HCT116 (cell line): ENCODE data around the gene CST1. TPM values are rescaled to one million over a fixed set of nuclear protein-coding genes. Genes with fewer than 3 reads are reported as not detected.

Experiments used
- ATAC-seq: fragments of 200-7000 bp; cut with Tn5 transposase; 2 replicates; pipeline ENCODE4 v1.9.1; 2020; ENCODE audit warnings: mild to moderate bottlenecking, moderate library complexity
- BruUV-seq: library from RNA; stranded (reverse); fragments of 400-500 nt; replicated peaks from 2 replicates; lab custom pipeline; 2021; lab: Mats Ljungman, UMichigan
- CTCF ChIA-PET: fragments of 300-600 bp; sonication (Branson Sonifier 250); formaldehyde crosslinking; loops from one replicate; lab custom pipeline; 2021; ENCODE audit warnings: antibody characterized with exemption; lab: Charles Lee
- POLR2A ChIA-PET: fragments of 300-600, 350-600 bp; sonication (Branson Sonifier 250); formaldehyde crosslinking; loops from one replicate; lab custom pipeline; 2021; ENCODE audit warnings: antibody characterized with exemption; lab: Charles Lee
- RAD21 ChIA-PET, 2 experiments: fragments of 300-600 bp; sonication (Branson Sonifier 250); formaldehyde crosslinking; loops; one replicate each; lab custom pipeline; 2023; ENCODE audit warnings: low total read pairs in 2 of 2; ENCODE audit not compliant: uncharacterized antibody in 2 of 2, unreplicated experiment in 2 of 2, low non-redundant PET in 1 of 2; lab: Charles Lee
- DNase-seq: peaks from one replicate; pipeline ENCODE4 v3.0.0-alpha.2; 2010; ENCODE audit warnings: low read depth, low spot score
- H2AFZ ChIP-seq: fragments of 200-600 bp; shearing (Covaris generic), sonication (generic); 2 replicates; pipeline ENCODE4 v1.6.1; 2017; ENCODE audit warnings: low read depth, mixed run types, mixed read lengths, antibody characterized with exemption, low read length; ENCODE audit not compliant: poor library complexity, severe bottlenecking
- H3K27ac ChIP-seq: 2 replicates; pipeline ENCODE4 v1.5.1; 2012; ENCODE audit warnings: low read depth, low read length
- H3K27me3 ChIP-seq: fragments of 200-600 bp; sonication (generic); 2 replicates; pipeline ENCODE4 v1.6.1; 2016; ENCODE audit warnings: mixed run types, low read length, mixed read lengths; ENCODE audit not compliant: insufficient read depth
- H3K36me3 ChIP-seq, 2 experiments: fragments of 200-500 bp in 1 of 2; fragments of 200-600 bp in 1 of 2; sonication (Bioruptor generic) in 1 of 2; sonication (generic) in 1 of 2; 2 replicates each; pipeline versions ENCODE4 v1.5.1 to v1.6.1; 2014 to 2016; ENCODE audit warnings: low read length in 2 of 2, inconsistent platforms in 1 of 2, mixed read lengths in 1 of 2, mixed run types in 1 of 2; ENCODE audit not compliant: insufficient read depth in 2 of 2, control insufficient read depth in 1 of 2
- H3K4me1 ChIP-seq, 2 experiments: fragments of 200-600 bp in 1 of 2; sonication (generic) in 1 of 2; 2 replicates each; pipeline versions ENCODE4 v1.5.1 to v1.6.1; 2012 to 2017; ENCODE audit warnings: low read length in 2 of 2, inconsistent platforms in 1 of 2, mild to moderate bottlenecking in 1 of 2, mixed read lengths in 1 of 2, mixed run types in 1 of 2, moderate library complexity in 1 of 2; ENCODE audit not compliant: insufficient read depth in 2 of 2, control insufficient read depth in 1 of 2
- H3K4me2 ChIP-seq: fragments of 200-600 bp; sonication (generic); 2 replicates; pipeline ENCODE4 v1.6.1; 2017; ENCODE audit warnings: mixed run types, low read length, mixed read lengths
- H3K4me3 ChIP-seq, 2 experiments: fragments of 200-600 bp in 1 of 2; sonication (generic) in 1 of 2; replicated peaks in 1 of 2; 2 replicates each; pipeline ENCODE4 v1.5.1; 2011 to 2016; ENCODE audit warnings: low read length in 2 of 2, control low read depth in 1 of 2, low read depth in 1 of 2, mild to moderate bottlenecking in 1 of 2, mixed read lengths in 1 of 2, mixed run types in 1 of 2
- H3K79me2 ChIP-seq: fragments of 200-600 bp; sonication (generic); 2 replicates; pipeline ENCODE4 v1.6.1; 2017; ENCODE audit warnings: mild to moderate bottlenecking, mixed run types, low read length, moderate library complexity, mixed read lengths; ENCODE audit not compliant: insufficient read depth
- H3K9ac ChIP-seq: fragments of 200-600 bp; sonication (generic); 2 replicates; pipeline ENCODE4 v1.6.1; 2016; ENCODE audit warnings: low read length, mixed read lengths
- H3K9me2 ChIP-seq: fragments of 200-600 bp; sonication (generic), shearing (Covaris generic); 2 replicates; pipeline ENCODE4 v1.6.1; 2017; ENCODE audit warnings: mixed run types, mild to moderate bottlenecking, moderate library complexity; ENCODE audit not compliant: insufficient read depth
- H3K9me3 ChIP-seq, 2 experiments: fragments of 200-500 bp in 1 of 2; fragments of 200-600 bp in 1 of 2; sonication (Bioruptor generic) in 1 of 2; sonication (generic) in 1 of 2; 2 replicates each; pipeline ENCODE4 v1.6.1; 2014 to 2017; ENCODE audit warnings: low read length in 2 of 2, mixed read lengths in 2 of 2, inconsistent platforms in 1 of 2, low read depth in 1 of 2, mild to moderate bottlenecking in 1 of 2, mixed run types in 1 of 2, moderate library complexity in 1 of 2; ENCODE audit not compliant: control insufficient read depth in 1 of 2, insufficient read depth in 1 of 2
- H4K20me1 ChIP-seq: fragments of 200-600 bp; sonication (generic), shearing (Covaris generic); 2 replicates; pipeline ENCODE4 v1.6.1; 2017; ENCODE audit warnings: mixed run types, mild to moderate bottlenecking, moderate library complexity; ENCODE audit not compliant: insufficient read depth
- CBX3 ChIP-seq: IDR thresholded peaks from 2 replicates; pipeline ENCODE4 v1.6.1; 2012; ENCODE audit warnings: low read depth
- CEBPB ChIP-seq: IDR thresholded peaks from 2 replicates; pipeline ENCODE4 v1.6.1; 2012; ENCODE audit warnings: low read depth
- ELF1 ChIP-seq: IDR thresholded peaks from 2 replicates; pipeline ENCODE4 v1.6.1; 2012; ENCODE audit warnings: low read depth, borderline replicate concordance
- FOSL1 ChIP-seq: IDR thresholded peaks from 2 replicates; pipeline ENCODE4 v1.6.1; 2012; ENCODE audit warnings: low read depth
- MAX ChIP-seq: IDR thresholded peaks from 2 replicates; pipeline ENCODE4 v1.6.1; 2012
- POLR2A ChIP-seq: IDR thresholded peaks from 2 replicates; pipeline ENCODE4 v1.7.0; 2011; ENCODE audit warnings: borderline replicate concordance; ENCODE audit not compliant: insufficient read depth, insufficient read length; ENCODE audit errors: extremely low read depth
- POLR2AphosphoS5 ChIP-seq: IDR thresholded peaks from 2 replicates; pipeline ENCODE4 v1.6.1; 2011; ENCODE audit warnings: mild to moderate bottlenecking, low read depth, low read length, moderate library complexity
- SIN3A ChIP-seq: IDR thresholded peaks from 2 replicates; pipeline ENCODE4 v1.6.1; 2012; ENCODE audit warnings: low read depth
- ZBTB33 ChIP-seq: IDR thresholded peaks from 2 replicates; pipeline ENCODE4 v1.6.1; 2011; ENCODE audit warnings: mild to moderate bottlenecking, low read length, moderate library complexity; ENCODE audit not compliant: insufficient replicate concordance; ENCODE audit errors: extremely low read depth
- ZFX ChIP-seq: fragments of 450-650 bp; IDR thresholded peaks from 2 replicates; pipeline ENCODE4 v1.6.1; 2017
- intact Hi-C: fragments of 100-400 bp; cut with micrococcal nuclease; formaldehyde crosslinking; loops from 2 replicates; pipeline ENCODE4 v1.10.0; 2022
- total RNA-seq: library from RNA; stranded (reverse); gene quantifications from one replicate; pipeline ENCODE4 v1.2.1, GENCODE V29; 2021; ENCODE audit not compliant: unreplicated experiment

The CST1 gene
- total RNA-seq, 1 experiment from 2014 or later, result not detected

GRCh38 chr20:23752019-23752418 is 1.3 kb upstream of the CST1 start (continued):
- no peak for TF ChIP-seq POLR2AphosphoS5
- no peak for TF ChIP-seq SIN3A
- no peak for TF ChIP-seq ELF1
- TF ChIP-seq ZFX, result no peak
- no peak for TF ChIP-seq CBX3
- no peak for TF ChIP-seq MAX

GRCh38 chr20:23749746-23750145 is 989 bp downstream of the CST1 start:
- no peaks in the 10 kb centered on the region for H4K20me1 ChIP-seq
- peaks cover 10% of the 10 kb centered on the region; the same call in 1 of the 2 replicates for H3K27me3 ChIP-seq
- intact Hi-C loops, result no loop called here
- no TSS peak for BruUV-seq
- no peak overlapping the region for H3K27ac ChIP-seq
- H3K36me3 ChIP-seq, result no peaks in the 10 kb centered on the region
- H2AFZ ChIP-seq, result no peak overlapping the region
- H3K9me2 ChIP-seq, result no peaks in the 10 kb centered on the region
- no peak overlapping the region for H3K9ac ChIP-seq
- H3K4me2 ChIP-seq, result no peak overlapping the region
- TF ChIP-seq SIN3A (no peak), FOSL1 (no peak), ELF1 (no peak), CEBPB (no peak), ZBTB33 (no peak), POLR2A (no peak), CBX3 (no peak)
- ChIA-PET RAD21 (no interaction called here), CTCF (no interaction called here), POLR2A (no interaction called here)
- DNase-seq (no peak), ATAC-seq (no peak)
- no peaks in the 10 kb centered on the region for H3K9me3 ChIP-seq
- H3K79me2 ChIP-seq, result no peaks in the 10 kb centered on the region
- no peak overlapping the region for H3K4me3 ChIP-seq
- H3K4me1 ChIP-seq, result peaks cover 0 to under 1% of the 10 kb centered on the region in 2 experiments; a peak in 1 of 4 replicates
